Smooth muscle cell (in vitro differentiated cells): ENCODE measurements around the gene SETD7. TPM values are rescaled to one million over a fixed set of nuclear protein-coding genes. Genes with fewer than 3 reads are reported as not detected.

Experiments
- DNase-seq: peaks from one replicate; lab custom pipeline; 2025; ENCODE audit not compliant: unreplicated experiment; lab: John Stamatoyannopoulos, UW
- H2AFZ ChIP-seq: fragments of 200-600 bp; sonication (generic); 2 replicates; pipeline ENCODE4 v1.6.0; 2016; ENCODE audit warnings: antibody characterized with exemption, low read depth, mild to moderate bottlenecking
- H3F3A ChIP-seq: fragments of 200-600 bp; sonication (generic); 2 replicates; pipeline ENCODE4 v1.6.0; 2017; ENCODE audit warnings: antibody characterized with exemption, low read depth
- H3K27ac ChIP-seq: fragments of 200-600 bp; sonication (generic); 2 replicates; pipeline ENCODE4 v1.5.1; 2016; ENCODE audit warnings: low read depth, mild to moderate bottlenecking
- H3K27me3 ChIP-seq: fragments of 200-600 bp; sonication (generic); 2 replicates; pipeline ENCODE4 v1.6.1; 2016; ENCODE audit warnings: low read depth, mild to moderate bottlenecking
- H3K36me3 ChIP-seq: fragments of 200-600 bp; sonication (generic); 2 replicates; pipeline ENCODE4 v1.5.1; 2016; ENCODE audit warnings: low read depth
- H3K4me1 ChIP-seq: fragments of 200-600 bp; sonication (generic); 2 replicates; pipeline ENCODE4 v1.5.1; 2016; ENCODE audit warnings: low read depth
- H3K4me2 ChIP-seq: fragments of 200-600 bp; sonication (generic); 2 replicates; pipeline ENCODE4 v1.6.0; 2016; ENCODE audit warnings: mild to moderate bottlenecking
- H3K4me3 ChIP-seq: fragments of 200-600 bp; sonication (generic); 2 replicates; pipeline ENCODE4 v1.5.1; 2016; ENCODE audit warnings: mild to moderate bottlenecking
- H3K79me2 ChIP-seq: fragments of 200-600 bp; sonication (generic); 2 replicates; pipeline ENCODE4 v1.6.0; 2016; ENCODE audit warnings: low read depth, mild to moderate bottlenecking
- H3K9ac ChIP-seq: fragments of 200-600 bp; sonication (generic); 2 replicates; pipeline ENCODE4 v1.6.0; 2016; ENCODE audit warnings: low read depth
- H3K9me3 ChIP-seq: fragments of 200-600 bp; sonication (generic); replicated peaks from 2 replicates; pipeline ENCODE4 v1.5.1; 2016; ENCODE audit warnings: low read depth
- H4K20me1 ChIP-seq: fragments of 200-600 bp; sonication (generic); 2 replicates; pipeline ENCODE4 v1.6.0; 2016; ENCODE audit warnings: low read depth
- WGBS: methylation state at CpG from one replicate; pipeline ENCODE4 v1.1.7; 2016; ENCODE audit warnings: low lambda C conversion rate; 5-methylcytosine and 5-hydroxymethylcytosine counted together
- polyA plus RNA-seq: library from polyadenylated mRNA; unstranded; fragments of >200 nt; fragmentation: Nextera tagmentation; extraction: Ambion mirVana; gene quantifications from 2 replicates; pipeline ENCODE4 v1.2.1, GENCODE V29; 2016
- total RNA-seq: library from RNA; depleted of rRNA; stranded (reverse); fragments of >200 nt; gene quantifications from 2 replicates; pipeline ENCODE4 v1.2.3, GENCODE V29; 2014
- TF ChIP-seq, protein P1 (sequence below): fragments of 200-600 bp; sonication (generic); IDR thresholded peaks from 2 replicates; pipeline ENCODE4 v1.5.1; 2017; ENCODE audit warnings: borderline replicate concordance, mild to moderate bottlenecking, antibody characterized with exemption; ENCODE audit not compliant: insufficient read depth, poor library complexity, severe bottlenecking

Gene SETD7
- total and polyA plus RNA-seq, 2 experiments from 2014 or later, result 8.5 to 34.2 TPM

DNA sequence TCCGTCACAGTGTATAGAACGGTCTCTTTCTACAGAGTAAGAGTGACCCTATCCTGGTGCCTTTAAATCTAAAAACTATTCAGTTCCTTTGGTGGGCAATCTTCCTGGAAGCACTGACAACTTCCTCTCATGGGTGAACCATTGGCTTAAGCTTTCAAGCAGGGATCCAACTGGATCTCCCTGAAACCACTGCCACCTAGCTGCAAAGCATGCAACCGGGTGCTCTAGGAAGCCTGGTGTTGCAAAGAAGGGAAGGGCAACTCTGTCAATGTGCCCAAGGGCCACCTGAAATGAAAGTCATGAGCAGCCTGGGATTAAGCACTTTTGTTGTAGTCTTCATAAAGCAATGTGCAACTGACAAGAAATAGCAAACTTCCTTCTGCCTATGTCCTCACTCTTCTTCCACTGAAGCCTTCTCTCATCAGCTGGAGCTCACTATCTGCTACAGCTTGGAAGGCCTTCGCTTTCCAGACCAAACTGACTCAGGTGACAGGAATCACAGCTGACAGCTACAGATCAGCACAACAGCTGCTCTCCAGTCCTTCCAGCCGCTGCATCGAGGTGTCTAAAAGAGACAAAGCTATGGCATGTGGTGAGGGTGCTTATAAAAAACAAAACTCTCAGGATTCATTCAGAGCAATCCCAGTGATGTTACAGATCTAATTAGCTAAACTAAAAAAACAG lies 46.1 kb downstream of the SETD7 start:
- Histone ChIP-seq H3K4me2 (no peak overlapping the region), H3K4me1 (no peaks in the 10 kb centered on the region), H3K79me2 (no peaks in the 10 kb centered on the region), H2AFZ (no peak overlapping the region), H4K20me1 (no peaks in the 10 kb centered on the region), H3K9ac (no peak overlapping the region), H3K27ac (no peak overlapping the region), H3K36me3 (peaks cover 14% of the 10 kb centered on the region), H3K27me3 (no peaks in the 10 kb centered on the region), H3F3A (no peaks in the 10 kb centered on the region), H3K4me3 (no peak overlapping the region), H3K9me3 (no peaks in the 10 kb centered on the region)
- 91% methylated on average over 6 of the region's 6 CpGs for WGBS
- TF ChIP-seq, protein P1, sequence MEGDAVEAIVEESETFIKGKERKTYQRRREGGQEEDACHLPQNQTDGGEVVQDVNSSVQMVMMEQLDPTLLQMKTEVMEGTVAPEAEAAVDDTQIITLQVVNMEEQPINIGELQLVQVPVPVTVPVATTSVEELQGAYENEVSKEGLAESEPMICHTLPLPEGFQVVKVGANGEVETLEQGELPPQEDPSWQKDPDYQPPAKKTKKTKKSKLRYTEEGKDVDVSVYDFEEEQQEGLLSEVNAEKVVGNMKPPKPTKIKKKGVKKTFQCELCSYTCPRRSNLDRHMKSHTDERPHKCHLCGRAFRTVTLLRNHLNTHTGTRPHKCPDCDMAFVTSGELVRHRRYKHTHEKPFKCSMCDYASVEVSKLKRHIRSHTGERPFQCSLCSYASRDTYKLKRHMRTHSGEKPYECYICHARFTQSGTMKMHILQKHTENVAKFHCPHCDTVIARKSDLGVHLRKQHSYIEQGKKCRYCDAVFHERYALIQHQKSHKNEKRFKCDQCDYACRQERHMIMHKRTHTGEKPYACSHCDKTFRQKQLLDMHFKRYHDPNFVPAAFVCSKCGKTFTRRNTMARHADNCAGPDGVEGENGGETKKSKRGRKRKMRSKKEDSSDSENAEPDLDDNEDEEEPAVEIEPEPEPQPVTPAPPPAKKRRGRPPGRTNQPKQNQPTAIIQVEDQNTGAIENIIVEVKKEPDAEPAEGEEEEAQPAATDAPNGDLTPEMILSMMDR, result no peak
- DNase-seq, result no peak

DNA sequence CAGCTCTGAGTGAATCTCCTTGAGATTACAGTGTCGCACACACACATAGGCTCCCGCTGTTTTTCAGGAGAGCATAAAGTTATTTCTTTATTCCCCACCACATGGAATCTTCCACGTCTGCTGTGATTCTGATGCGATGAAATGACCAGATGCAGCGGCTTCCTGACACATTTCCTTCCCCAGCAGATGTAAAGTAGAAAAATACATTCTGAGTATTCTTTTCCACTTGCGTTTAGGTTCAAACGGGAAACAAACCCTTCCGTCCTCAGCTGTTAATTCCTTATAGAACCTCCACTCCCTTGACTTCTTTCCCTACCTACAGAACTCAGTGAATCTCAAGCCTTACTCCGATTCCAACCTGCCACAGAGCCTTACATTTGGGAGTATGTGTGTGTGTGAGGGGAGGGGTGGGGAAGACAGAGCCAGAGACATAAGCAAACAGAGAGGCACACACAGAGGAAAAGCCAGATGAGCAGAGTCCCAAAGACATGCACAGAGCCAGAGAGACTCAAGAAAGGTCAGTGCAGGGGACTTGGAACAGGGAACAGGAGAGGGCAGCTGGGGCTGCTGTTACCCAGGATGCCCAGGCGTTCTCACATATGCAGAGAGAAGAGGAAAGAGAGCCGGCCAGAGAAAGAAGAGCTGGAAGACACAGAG lies 47.3 kb downstream of the SETD7 start:
- Histone ChIP-seq H3K36me3 (peaks cover 14% of the 10 kb centered on the region), H3K27me3 (no peaks in the 10 kb centered on the region), H3K9me3 (no peaks in the 10 kb centered on the region), H3K4me3 (no peak overlapping the region), H3F3A (no peaks in the 10 kb centered on the region), H4K20me1 (no peaks in the 10 kb centered on the region), H3K79me2 (no peaks in the 10 kb centered on the region), H2AFZ (no peak overlapping the region), H3K27ac (no peak overlapping the region), H3K9ac (no peak overlapping the region), H3K4me2 (no peak overlapping the region), H3K4me1 (no peaks in the 10 kb centered on the region)
- 95% methylated on average over 11 of the region's 11 CpGs for WGBS
- DNase-seq, result no peak
- TF ChIP-seq, protein P1, result no peak

DNA sequence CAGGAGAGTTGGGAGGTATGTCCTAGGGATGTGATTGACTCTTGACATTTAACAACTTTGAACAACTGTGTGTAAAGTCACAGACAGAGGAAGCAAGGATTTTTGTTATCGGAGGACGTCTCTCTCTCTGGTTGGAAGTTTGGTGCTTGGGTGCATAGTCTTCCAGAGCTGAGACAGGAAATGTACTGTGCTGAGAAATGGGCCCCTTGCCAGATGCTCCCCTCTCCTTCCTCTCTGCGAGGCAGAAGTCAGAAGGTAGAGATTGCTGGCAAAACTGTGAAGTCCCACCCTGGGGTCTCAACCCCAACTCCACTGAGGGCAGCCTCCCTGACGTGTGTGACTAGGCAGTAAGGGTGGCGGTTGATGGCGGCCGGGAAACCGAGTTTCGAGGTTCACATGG lies 49.2 kb downstream of the SETD7 start:
- Histone ChIP-seq H4K20me1 (no peaks in the 10 kb centered on the region), H3K9me3 (no peaks in the 10 kb centered on the region), H3K4me3 (no peak overlapping the region), H3K4me2 (no peak overlapping the region), H2AFZ (no peak overlapping the region), H3K27me3 (no peaks in the 10 kb centered on the region), H3K4me1 (no peaks in the 10 kb centered on the region), H3K9ac (no peak overlapping the region), H3K27ac (no peak overlapping the region), H3K36me3 (peaks cover 14% of the 10 kb centered on the region), H3F3A (no peaks in the 10 kb centered on the region), H3K79me2 (no peaks in the 10 kb centered on the region)
- DNase-seq, result no peak
- WGBS, result 97% methylated on average over 9 of the region's 9 CpGs
- TF ChIP-seq, protein P1, result no peak
